GM18498 (cell line): ENCODE measurements around the gene NUCB1.
"Not testable (repeated sequence)": the region's sequence is repeated elsewhere in the genome, so short reads cannot be mapped to it uniquely, and the experiment has no call there.

Experiments
- ATAC-seq: cut with Tn5 transposase; IDR thresholded peaks from one replicate; pipeline ENCODE4 v1.9.1; 2021; ENCODE audit warnings: mild to moderate bottlenecking, moderate library complexity; ENCODE audit not compliant: unreplicated experiment

The NUCB1 gene

GRCh38 chr19:48899781-48900476, at the start of gene NUCB1:
Gene NUCB1, plus strand, starts transcription at chr19:48900312. Its CDS starts 485 bp downstream, at chr19:48900797.
- peak; percentile 81 for ATAC-seq

- no peak for ATAC-seq
These were observed 47.8 kb upstream of the NUCB1 start for GRCh38 chr19:48852292-48852691.

GRCh38 chr19:48853483-48853882, 46.6 kb upstream of the NUCB1 start:
- ATAC-seq, result no peak

GRCh38 chr19:48854103-48854502, 46.0 kb upstream of the NUCB1 start:
- no peak for ATAC-seq

- ATAC-seq, result no peak
These were observed 43.2 kb upstream of the NUCB1 start for GRCh38 chr19:48856921-48857320.

- ATAC-seq, result peak; percentile 73
These were observed 41.0 kb upstream of the NUCB1 start for GRCh38 chr19:48858984-48859710.

- peak; percentile 67 for ATAC-seq
These were observed 40.2 kb upstream of the NUCB1 start for GRCh38 chr19:48859711-48860572.

- no peak for ATAC-seq
These were observed 38.8 kb upstream of the NUCB1 start for GRCh38 chr19:48861313-48861712.

GRCh38 chr19:48862827-48863226, 37.3 kb upstream of the NUCB1 start:
- ATAC-seq, result no peak

GRCh38 chr19:48866692-48867091, 33.4 kb upstream of the NUCB1 start:
- no peak for ATAC-seq

GRCh38 chr19:48867123-48867745, 32.9 kb upstream of the NUCB1 start:
- no peak for ATAC-seq

GRCh38 chr19:48867746-48868113, 32.4 kb upstream of the NUCB1 start:
- no peak for ATAC-seq

- no peak for ATAC-seq
These were observed 31.8 kb upstream of the NUCB1 start, which contains the start of gene PLEKHA4 for GRCh38 chr19:48868114-48868886. Gene PLEKHA4, minus strand, starts transcription at chr19:48868617. Its CDS starts 997 bp downstream, at chr19:48867620.

GRCh38 chr19:48870048-48870447, 30.1 kb upstream of the NUCB1 start:
- no peak for ATAC-seq

- ATAC-seq, result not testable (repeated sequence)
These were observed 28.5 kb upstream of the NUCB1 start for GRCh38 chr19:48871471-48872181.

- ATAC-seq, result peak; percentile 54
These were observed 27.8 kb upstream of the NUCB1 start, which contains the start of gene PPP1R15A for GRCh38 chr19:48872182-48872883. Gene PPP1R15A, plus strand, starts transcription at chr19:48872421. Its CDS starts 813 bp downstream, at chr19:48873234.

- peak; percentile 27 for ATAC-seq
These were observed 27.1 kb upstream of the NUCB1 start for GRCh38 chr19:48872884-48873475.
